Nucleus accumbens (tissue), 56 donors: ENCODE measurements around the gene LLGL1.

Experiments used
- DNase-seq, 56 donors: peaks; one replicate each; lab custom pipeline; 2025; lab: John Stamatoyannopoulos, UW

Gene LLGL1

DNA sequence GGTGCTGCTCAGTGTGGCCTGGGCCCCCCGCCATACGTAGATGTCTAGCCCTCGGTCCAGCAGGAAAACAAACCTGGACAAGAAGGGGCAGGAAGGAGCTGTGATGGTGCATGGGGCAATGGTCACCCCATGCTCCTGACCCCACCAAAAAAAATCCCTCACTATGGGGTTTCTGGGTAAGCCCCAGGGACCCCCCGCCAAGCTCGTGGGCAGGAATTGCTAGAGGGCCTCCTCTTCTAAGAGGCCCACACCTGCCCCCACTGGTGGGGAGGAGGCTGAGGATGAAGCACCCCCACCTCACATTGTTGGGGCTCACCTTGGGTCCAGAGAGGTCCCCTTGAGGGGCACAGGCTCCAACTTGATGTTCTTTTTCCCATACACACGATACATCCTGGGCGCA is 23.4 kb downstream of the LLGL1 start:
- no peak for DNase-seq

DNA sequence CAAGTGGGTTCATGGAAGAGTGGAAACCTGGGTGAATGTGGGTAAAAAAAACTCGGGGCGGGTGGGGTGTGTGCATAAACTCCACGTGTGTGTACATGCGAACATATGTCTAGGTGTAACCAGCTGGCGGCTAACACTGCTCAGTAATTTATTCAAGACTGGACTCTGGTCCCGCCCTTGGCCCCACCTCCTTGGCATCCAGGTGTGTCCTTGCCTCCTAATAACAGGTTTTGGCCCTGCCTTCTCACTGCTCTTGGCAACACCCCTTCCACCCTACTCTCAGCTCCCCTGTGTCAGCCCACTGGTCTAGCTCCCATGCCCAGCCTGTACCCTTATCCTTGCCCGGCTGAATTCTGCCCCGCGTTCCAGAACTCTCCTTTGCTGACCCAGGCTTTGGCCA is 24.8 kb downstream of the LLGL1 start:
- no peak for DNase-seq

DNA sequence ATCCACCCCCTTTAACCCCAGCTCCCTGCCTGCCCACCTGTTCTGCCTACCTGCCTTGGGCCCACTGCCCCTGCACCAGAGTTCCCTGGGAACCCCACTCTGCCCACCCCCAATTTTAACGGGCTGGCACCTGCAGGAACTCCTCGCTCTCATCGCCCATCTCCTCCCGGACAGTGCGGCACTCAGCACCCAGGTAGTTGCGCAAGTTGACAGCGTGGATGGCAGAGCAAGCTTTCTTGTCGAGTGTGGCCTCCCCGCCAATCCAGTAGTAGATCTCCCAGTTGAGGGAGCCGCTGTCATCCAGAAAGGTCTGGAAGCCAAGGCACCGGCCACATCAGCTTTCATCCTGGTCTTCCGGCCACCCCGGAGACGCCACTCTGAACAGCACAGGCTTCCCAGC is 25.3 kb downstream of the LLGL1 start:
- DNase-seq = no peak

DNA sequence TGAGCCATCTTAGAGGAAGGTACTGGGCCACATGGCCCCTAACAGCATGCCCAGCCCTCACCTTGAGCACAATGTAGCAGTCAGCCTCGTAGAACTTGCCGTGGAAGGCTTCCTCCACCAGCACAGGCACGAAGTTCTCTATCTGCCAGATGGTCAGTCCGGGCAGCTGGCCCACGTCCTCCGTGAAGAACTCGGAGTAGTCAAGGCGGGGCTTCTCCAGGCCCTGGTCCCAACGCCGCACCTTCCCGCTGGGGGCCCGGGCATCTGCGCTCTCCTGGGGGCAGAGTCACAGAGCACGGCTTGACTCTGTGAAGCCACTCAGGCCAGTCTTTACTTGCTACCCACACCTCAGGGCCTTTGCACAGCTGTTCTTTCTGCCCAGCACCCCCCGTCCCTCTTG is 25.8 kb downstream of the LLGL1 start:
- DNase-seq = no peak

DNA sequence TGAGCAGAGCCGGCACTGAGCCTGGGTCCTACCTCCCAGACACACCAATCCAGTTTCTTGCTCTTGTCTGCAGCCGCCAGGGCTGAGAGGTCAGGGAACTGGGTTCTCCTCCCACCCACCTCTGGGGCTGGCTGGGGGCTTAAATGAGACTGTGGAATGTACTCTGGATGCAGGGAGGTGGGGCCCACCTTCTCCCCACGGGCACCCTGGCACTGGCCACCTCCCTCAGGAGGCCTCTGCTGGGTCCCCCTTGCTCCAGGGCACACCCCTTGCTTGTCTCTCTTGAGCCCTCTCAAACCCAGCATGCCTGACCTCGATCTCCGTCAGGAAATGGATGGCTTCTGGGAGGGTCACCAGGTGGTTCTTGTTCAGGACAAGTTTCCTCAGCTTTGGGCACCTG is 26.7 kb downstream of the LLGL1 start:
- DNase-seq = no peak

DNA sequence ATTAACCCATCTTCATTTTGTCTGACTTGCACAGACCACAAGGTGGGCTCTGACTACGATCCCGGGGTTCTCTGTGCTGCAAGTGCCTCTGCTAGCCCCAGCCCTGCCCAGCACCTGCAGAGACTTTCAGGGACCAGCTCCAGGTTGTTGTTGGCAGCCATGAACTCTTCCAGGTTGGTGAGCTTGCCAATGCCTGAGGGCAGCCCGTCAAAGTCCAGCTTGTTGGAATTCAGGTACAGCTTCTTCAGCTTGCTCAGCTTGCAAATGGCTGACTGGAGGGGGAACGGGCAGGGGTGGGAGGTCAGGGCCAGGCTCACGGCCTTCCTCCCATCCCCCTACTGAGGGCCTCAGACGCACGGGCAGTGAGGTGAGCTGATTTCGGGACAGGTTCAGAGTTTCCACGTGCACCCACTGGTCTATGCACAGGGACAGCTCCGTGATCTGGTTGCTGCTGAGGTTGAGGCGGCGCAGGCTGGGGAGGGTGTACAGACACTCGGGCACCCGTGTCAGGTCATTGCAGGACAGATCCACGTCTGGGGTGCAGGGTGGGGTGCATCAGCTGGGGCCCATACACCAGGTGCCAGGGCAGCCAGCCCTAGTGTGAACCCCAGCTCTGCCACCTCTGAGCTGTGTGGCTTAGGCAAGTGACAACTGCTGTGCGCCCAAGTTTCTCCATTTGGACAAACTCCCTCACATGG is 27.9 kb downstream of the LLGL1 start:
- DNase-seq = no peak

DNA sequence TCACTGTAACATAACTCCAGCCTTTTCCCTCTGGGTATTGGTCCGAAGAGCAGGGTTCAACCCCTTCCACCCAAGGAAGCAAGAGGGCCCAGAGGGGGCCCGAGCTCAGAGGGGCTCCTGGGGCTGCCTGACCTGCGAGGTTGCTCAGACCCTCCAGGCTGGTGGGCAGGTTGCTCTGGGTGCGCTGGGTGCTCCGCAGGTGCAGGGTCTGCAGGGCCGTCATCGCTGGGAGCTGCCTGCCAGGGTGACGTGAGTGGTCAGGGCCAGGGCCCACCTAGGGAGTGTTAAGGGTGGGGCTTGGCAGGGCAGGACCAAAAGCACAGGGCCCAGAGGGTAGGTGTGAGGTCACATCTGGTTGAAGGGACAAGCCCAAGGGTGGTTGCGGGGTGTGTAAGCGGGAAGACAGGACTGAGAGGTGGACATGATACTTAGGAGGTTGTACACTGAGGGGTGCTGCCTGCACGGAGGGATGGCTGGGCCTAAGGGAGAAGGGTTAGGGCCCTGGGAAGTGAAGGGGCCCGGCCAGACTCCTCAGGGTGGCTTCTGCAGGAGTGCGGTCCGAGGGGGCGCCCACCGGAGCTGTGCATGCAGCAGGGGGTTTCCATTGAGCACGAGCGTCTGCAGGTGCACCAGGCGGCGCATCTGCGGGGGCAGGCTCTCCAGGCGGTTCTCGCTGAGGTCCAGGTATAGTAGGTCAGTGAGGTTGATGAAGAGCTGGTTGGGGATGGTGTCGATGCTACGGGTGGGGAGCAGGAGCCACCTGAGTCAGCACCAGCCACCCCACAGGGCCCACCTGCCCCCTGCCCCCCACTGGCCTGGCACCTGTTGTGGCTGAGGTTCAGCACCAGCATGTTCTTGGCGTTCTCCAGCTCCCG is 28.7 kb downstream of the LLGL1 start:
- DNase-seq = no peak

DNA sequence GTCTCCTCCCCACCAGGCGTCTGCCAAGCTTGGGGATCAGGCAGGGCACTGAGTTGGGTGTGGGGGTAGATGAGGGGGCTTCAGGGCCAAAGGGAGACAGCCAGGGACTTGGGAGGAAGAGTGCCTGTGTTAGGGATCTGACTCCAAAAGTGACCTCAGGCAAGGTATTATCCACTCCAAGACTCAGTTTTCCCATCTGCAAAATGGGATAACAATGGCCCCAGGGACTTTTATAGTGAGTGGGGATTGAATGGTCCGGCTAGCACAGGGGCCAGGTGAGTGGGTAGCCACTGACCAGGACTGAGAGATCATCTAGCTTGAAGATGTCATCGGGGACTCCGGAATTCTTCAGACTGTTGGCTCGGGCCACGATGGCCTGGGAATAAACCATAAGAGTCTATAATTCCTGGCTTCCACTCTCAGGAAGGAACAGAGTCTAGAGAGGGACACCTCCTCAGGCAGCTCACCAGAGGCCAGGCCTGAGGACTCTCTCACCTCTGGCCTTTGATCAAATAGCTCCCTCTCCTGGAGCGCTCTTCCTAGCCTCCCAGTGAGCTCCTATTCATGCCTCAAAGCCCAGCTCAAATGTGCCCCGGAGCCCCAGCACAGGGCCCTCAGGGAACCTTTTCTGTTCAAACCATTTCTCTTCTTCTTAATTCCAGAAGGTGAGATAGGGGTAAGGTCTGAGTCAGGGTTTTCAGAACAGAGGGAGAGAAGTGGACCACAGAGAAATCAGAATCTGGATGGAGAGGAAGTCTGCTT is 29.6 kb downstream of the LLGL1 start:
- DNase-seq = no peak

DNA sequence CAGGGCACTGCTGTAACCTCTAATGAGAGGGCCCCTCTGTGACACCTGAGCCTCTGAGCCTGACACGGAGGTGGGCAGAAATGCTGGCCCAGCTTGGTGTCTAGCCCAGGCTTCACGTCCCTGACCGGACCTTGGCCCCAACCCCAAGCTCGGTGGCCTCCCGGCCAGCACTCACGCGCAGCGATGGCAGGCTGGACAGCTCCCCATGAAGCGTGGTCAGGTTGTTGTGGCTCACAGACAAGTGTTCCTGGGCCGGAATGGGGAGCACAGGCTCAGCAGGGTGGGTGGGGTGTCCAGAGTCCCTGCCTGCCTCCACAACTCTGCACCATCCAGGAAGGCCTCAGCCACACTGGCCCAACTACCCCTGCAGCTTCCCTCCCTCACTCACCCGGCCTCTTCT is 30.9 kb downstream of the LLGL1 start:
- DNase-seq = no peak

DNA sequence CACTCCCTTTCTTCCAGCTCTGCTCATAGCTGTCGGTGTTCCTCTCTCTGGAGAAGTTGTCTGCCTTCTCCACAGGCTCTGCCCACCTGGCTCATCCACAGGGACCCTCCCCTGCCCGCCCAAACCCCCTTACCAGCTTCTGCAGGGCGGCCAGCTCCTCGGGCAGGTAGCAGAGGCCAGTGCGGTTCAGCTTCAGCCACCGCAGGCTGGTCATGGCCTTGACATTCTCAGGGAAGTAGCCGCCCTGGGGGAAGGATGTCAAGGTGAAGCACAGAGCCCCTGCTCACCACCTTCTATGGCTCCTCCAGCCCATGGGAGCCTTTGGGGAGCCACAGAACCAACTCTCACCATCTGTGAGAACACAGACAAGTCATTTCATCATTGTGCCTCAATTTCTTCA is 31.3 kb downstream of the LLGL1 start:
- DNase-seq = no peak

DNA sequence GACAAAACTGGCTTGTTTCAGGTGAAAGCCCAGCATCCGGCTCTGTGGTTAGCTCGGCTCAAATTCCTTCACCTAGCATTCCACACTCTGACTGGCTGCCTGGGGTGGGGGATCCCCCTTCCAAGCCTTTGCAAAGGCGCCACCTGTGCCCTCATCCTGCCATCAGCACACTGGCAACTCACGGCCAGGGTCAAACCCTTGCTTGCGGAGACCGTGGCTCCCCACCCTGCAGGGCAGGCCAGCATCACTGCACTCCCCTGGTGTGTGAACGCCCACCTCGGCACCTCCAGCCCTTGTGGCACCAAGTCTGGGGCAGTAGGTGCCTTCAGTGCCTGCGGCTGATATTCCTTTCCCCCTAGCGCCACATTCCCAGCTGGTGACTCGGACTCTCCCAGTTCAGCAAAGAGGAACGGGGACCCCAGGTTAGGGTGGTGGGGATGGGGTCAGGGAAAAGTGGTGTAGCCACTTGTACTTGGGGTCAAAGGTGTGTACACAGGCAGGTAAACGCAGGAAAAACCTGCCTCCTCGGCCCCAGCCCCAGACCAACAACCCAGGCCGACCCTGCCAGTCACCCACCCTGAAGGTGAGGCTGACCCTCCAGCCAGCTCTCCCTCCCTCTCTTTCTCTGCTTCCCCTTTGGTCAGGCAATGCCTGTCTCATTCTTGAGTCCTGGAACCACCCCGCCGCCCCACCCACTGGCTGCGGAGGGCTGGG is 32.0 kb downstream of the LLGL1 start:
- peak in 4 of 56 donors; percentile 34 to 59 (median 44) for DNase-seq

DNA sequence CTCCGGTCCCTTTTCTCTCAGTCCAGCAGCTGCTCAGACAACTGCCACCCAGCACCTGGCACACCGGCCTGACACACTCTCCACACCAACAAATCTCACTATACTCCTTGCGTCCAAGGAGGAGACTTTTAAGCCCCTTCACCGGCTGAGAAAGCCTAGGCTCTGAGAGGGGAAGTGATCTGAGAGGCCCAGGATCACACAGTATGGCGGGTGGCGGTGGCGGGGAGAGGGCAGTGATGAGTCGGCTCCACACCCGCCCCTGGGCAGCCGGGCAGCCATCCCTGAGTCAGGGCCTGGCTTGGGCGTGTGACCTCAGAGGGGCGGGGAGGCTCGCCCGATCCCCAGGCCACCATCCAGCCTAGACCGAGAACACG is 32.5 kb downstream of the LLGL1 start:
- DNase-seq = peak in 47 of 56 donors; percentile 22 to 84 (median 59)

DNA sequence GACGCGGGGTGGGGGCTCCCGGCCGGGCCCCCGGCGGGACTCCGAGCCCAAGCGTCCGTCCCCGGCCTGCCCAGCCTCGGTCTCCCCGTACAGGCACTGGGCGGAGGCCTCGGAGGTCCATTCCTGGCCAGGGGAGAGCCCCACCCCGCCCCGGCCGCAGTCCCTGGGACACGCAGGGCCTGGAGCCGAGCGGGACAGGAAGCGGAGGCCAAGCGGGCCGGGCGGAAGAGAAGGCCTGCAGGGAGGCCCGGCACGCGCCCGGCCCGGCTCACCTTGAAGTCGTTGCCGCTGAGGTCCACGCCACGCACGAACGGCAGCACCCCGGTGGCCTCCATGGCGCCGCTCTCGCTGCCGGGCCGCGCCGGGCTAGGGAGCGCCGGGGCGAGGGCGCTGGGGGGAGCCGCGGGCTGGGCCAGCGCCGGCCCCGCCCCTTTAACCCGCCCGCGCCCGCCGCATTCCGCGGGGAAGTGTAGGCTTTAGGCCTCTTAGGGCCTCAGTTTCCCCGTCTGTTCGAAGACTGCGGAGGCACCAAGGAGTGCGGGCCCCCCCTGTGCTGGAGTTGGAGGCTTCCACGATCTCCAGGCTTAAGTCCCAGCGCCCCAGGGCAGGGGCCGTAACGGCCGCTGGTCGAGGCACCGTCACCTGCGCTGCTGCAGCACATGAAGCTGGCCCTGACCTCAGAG is 33.1 kb downstream of the LLGL1 start, which contains the start of gene FLII:
Gene FLII, minus strand, starts transcription at position 383 of the 683 bp plus-strand sequence. Its CDS starts 48 bp downstream, at position 335.
- DNase-seq = peak in 47 of 56 donors; percentile 11 to 78 (median 59)

DNA sequence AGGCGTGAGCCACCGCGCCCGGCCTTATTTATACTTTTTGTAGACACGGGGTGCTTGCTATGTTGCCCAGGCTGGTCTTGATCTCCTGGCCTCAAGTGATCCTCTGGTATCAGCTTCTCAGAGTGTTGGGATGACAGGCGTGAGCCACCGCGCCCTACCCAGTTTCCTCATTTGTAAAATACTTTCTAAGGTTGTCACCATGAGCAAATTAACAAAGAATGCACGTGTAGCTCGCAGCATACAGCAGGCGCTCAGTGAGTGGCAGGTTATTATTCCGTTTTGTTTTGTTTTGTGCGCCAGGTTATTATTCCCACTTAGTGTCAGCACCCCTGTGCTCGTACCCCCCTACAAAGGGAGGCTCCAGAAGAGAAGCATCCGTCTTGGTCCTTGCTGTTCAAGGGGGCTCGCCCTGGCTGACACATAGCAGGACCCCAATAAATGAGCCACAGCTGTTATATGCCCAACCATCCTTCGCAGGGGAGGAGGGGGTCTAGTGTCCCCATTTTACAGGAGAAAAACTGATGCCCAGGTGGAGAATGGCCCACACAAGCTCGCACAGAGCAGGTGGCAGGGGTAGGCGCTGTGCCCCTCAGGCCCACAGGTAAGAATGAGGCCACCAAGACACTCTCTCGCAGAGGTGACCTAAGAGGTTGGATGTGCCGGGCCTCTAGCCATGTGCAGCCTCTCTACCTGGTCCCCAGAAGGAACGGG is 34.3 kb downstream of the LLGL1 start:
- peak in 1 of 56 donors; percentile 59 for DNase-seq

DNA sequence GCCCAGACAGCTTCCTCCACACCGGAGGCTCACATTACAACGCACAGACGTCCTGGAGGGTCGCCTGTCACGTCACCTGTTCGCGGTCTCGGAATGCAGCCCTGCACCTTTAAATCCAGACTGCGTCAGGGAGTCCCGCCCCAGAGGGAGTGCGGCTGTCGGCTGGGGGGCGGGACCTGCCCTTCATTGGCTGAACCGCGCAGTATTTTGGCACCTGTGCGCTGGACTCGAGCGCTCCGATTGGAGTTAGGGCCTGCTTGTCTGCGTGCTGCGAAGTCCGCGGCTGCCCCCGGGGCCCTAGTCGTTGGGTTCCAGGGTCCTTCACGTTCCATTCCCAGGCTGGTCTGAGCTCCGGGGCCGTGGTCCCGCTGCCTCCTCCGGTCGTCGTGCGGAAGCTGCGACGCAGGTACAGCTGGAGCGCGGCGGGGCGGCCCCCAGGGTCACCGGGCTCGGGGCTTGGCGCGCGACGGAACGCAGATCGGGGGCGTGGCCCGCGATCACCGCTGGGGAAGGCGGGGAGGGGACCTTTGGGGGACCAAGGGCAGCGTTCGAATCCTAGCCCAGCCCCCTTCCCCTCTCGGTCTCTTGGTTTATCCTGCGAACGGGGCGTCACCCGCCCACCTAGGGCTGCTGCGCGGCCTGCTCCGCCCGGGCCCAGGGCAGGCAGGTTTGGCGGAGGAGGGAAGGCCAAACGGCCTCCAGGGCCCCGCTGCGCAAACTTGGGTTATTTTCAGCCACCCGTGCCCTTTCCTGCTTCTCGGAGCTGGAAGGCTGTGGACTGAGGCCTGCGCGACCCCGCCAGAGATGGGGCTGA is 35.1 kb downstream of the LLGL1 start, which contains the start of gene MIEF2:
Gene MIEF2, plus strand, starts transcription at position 331 of the 814 bp plus-strand sequence. CDS start 2,059 bp downstream, outside the sequence.
- DNase-seq = peak; percentile 66 to 97 (median 91)

DNA sequence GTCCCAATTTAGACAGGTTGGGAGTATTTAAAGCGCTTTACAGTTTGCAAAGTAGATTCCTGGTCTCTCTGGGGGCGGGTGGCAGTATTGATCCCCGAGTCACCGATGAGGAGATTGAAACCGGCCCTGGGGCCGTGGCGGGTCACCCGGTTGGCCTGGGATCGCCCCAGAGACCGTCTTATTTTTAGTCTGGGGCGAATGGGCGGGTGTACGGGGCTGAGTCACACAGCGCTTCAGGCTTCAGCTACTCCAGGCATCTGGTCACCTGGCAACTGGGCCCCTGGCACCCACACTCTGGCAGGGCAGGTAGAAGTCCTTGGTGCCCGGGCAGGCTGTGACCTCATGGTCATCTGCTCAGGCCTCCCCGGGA is 35.7 kb downstream of the LLGL1 start:
- DNase-seq = peak in 10 of 56 donors; percentile 15 to 57 (median 28)

DNA sequence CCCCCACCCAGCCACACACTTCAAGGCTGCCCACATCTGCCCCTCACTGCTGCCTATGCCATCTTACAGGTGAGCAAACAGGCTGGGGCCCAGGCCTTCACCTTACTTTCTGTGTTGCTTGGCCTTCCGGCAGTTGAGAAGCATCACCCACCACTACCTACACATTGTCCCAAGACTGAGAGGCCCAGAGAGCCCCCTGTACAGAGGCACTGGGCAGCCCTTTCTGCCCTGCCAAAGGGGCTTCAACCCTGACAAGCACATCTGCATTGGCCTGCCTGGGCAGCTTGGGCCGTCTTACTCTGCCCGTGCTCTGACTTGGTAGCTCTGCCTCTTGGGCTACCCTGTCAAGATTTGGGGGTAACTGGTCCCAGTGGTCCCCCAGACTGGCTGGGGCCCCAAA is 36.2 kb downstream of the LLGL1 start:
- no peak for DNase-seq

DNA sequence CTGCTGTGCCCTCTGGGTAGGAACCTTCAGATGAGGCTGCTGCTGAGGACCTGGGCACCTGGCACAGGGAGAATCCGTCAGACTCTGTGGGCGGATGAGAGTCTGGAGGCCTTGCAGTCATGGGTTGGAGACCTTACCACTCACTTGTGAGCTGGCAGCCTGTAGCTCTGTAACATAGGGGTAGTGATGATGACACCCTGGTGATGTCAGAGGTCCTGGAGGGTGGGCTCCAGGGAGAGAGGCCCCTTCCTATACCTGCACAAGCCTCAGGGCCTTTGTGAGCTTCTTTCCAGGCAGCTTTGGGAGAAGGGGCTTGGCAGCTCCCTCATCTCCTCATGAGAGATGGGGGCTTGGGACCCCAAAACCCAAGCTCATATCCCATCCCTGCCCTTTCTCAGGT is 36.7 kb downstream of the LLGL1 start:
- no peak for DNase-seq
